MCF 10A (cell line): ENCODE results near the gene HLA-DPB1. TPM values are rescaled to one million over a fixed set of nuclear protein-coding genes. Genes with fewer than 3 reads are reported as not detected.

Experiments
- BruUV-seq: library from RNA; stranded (reverse); fragments of 400-500 nt; replicated peaks from 2 replicates; lab custom pipeline; 2021; lab: Mats Ljungman, UMichigan
- CTCF ChIA-PET: fragments of 300-600 bp; sonication (Branson Sonifier 250); formaldehyde crosslinking; extraction: SDS; loops from one replicate; lab custom pipeline; 2021; ENCODE audit warnings: antibody characterized with exemption, inconsistent platforms; lab: Yijun Ruan, JAX
- POLR2A ChIA-PET: fragments of 300-600, 350-650 bp; sonication (Branson Sonifier 250); formaldehyde crosslinking; extraction: SDS; loops from one replicate; lab custom pipeline; 2020; ENCODE audit warnings: antibody characterized with exemption, inconsistent platforms; lab: Yijun Ruan, JAX
- DNase-seq: peaks from one replicate; pipeline ENCODE4 v3.0.0-alpha.2; 2018; ENCODE audit not compliant: unreplicated experiment
- H3K27ac Mint-ChIP-seq: one replicate; pipeline ENCODE4 v1.8.0; 2022; ENCODE audit warnings: mild to moderate bottlenecking, low read depth, mixed read lengths; ENCODE audit not compliant: unreplicated experiment
- H3K27me3 Mint-ChIP-seq: one replicate; pipeline ENCODE4 v1.8.0; 2022; ENCODE audit warnings: mixed read lengths; ENCODE audit not compliant: insufficient read depth, unreplicated experiment
- H3K36me3 Mint-ChIP-seq: one replicate; pipeline ENCODE4 v1.8.0; 2022; ENCODE audit warnings: mild to moderate bottlenecking, moderate library complexity, mixed read lengths; ENCODE audit not compliant: insufficient read depth, unreplicated experiment
- H3K4me1 Mint-ChIP-seq: one replicate; pipeline ENCODE4 v1.8.0; 2022; ENCODE audit warnings: mixed read lengths; ENCODE audit not compliant: insufficient read depth, unreplicated experiment
- H3K4me3 Mint-ChIP-seq: one replicate; pipeline ENCODE4 v1.8.0; 2022; ENCODE audit warnings: mild to moderate bottlenecking, moderate library complexity, mixed read lengths; ENCODE audit not compliant: unreplicated experiment
- H3K9me3 Mint-ChIP-seq: one replicate; pipeline ENCODE4 v1.8.0; 2022; ENCODE audit warnings: mixed read lengths; ENCODE audit not compliant: unreplicated experiment
- intact Hi-C: fragments of 100-400 bp; cut with micrococcal nuclease; formaldehyde crosslinking; loops from 2 replicates; pipeline ENCODE4 v1.14.1; 2022
- total RNA-seq: library from RNA; stranded (reverse); gene quantifications from 2 replicates; pipeline ENCODE4 v1.2.3, GENCODE V29; 2022
- TF ChIP-seq, protein P1 (sequence below): fragments of 200-600 bp; IDR thresholded peaks from one replicate; pipeline ENCODE4 v1.8.0; 2022; ENCODE audit warnings: antibody characterized with exemption, mild to moderate bottlenecking; ENCODE audit not compliant: unreplicated experiment

HLA-DPB1 gene
- total RNA-seq, 1 experiment from 2014 or later: not detected

- intact Hi-C loops: no loop called here
- H3K4me1 Mint-ChIP-seq: no peaks in the 10 kb centered on the region
- H3K36me3 Mint-ChIP-seq: no peaks in the 10 kb centered on the region
- BruUV-seq: no TSS peak
- DNase-seq: no peak
- POLR2A ChIA-PET: no interaction called here
- H3K27me3 Mint-ChIP-seq: peaks cover 94% of the 10 kb centered on the region
- no peak overlapping the region for H3K4me3 Mint-ChIP-seq
- CTCF ChIA-PET: interaction anchor here (1.8 kb wide), 1 partner anchor 11 kb away, joined by 3 read pairs; no protein-coding TSS in a partner anchor
- no peak overlapping the region for H3K27ac Mint-ChIP-seq
- no peaks in the 10 kb centered on the region for H3K9me3 Mint-ChIP-seq
- TF ChIP-seq, protein P1, sequence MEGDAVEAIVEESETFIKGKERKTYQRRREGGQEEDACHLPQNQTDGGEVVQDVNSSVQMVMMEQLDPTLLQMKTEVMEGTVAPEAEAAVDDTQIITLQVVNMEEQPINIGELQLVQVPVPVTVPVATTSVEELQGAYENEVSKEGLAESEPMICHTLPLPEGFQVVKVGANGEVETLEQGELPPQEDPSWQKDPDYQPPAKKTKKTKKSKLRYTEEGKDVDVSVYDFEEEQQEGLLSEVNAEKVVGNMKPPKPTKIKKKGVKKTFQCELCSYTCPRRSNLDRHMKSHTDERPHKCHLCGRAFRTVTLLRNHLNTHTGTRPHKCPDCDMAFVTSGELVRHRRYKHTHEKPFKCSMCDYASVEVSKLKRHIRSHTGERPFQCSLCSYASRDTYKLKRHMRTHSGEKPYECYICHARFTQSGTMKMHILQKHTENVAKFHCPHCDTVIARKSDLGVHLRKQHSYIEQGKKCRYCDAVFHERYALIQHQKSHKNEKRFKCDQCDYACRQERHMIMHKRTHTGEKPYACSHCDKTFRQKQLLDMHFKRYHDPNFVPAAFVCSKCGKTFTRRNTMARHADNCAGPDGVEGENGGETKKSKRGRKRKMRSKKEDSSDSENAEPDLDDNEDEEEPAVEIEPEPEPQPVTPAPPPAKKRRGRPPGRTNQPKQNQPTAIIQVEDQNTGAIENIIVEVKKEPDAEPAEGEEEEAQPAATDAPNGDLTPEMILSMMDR: no peak
These were observed 3.8 kb downstream of the HLA-DPB1 start for GRCh38 chr6:33079580-33079979.

DNA sequence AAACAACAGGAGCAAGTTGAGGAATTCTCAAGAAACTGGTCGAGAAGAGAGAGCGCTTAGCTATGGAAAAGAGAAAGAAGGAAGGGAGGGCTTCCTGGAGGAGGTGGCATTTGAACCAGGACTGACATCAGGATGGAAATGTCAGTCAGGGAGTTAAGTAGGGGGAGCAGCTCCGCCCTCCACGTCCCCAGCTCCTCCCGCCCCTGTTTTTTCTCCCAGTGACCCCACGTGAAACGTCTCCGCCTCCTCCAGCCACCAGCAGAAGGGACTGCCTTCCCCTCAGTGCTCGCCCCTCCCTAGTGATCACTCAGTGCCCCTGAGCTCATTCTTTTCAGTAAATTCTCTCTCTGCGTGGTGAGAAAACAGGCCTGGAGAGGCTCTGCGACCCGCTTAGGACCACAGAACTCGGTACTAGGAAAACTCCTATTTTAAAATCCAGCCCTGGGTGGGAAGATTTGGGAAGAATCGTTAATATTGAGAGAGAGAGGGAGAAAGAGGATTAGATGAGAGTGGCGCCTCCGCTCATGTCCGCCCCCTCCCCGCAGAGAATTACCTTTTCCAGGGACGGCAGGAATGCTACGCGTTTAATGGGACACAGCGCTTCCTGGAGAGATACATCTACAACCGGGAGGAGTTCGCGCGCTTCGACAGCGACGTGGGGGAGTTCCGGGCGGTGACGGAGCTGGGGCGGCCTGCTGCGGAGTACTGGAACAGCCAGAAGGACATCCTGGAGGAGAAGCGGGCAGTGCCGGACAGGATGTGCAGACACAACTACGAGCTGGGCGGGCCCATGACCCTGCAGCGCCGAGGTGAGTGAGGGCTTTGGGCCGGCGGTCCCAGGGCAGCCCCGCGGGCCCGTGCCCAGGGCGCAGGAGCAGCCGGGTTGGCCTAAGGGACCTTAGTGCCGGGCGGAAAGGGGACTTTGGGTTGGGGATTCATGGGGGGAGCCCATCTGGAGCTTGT, 4.6 kb downstream of the HLA-DPB1 start:
- CTCF ChIA-PET: interaction anchor here (1.8 kb wide), 1 partner anchor 12 kb away, joined by 3 read pairs; no protein-coding TSS in a partner anchor
- no peaks in the 10 kb centered on the region for H3K36me3 Mint-ChIP-seq
- no peaks in the 10 kb centered on the region for H3K4me1 Mint-ChIP-seq
- POLR2A ChIA-PET: no interaction called here
- BruUV-seq: no TSS peak
- TF ChIP-seq, protein P1: no peak
- H3K27ac Mint-ChIP-seq: no peak overlapping the region
- no peaks in the 10 kb centered on the region for H3K9me3 Mint-ChIP-seq
- intact Hi-C loops: no loop called here
- no peak for DNase-seq
- no peak overlapping the region for H3K4me3 Mint-ChIP-seq
- H3K27me3 Mint-ChIP-seq: peaks cover 94% of the 10 kb centered on the region

DNA sequence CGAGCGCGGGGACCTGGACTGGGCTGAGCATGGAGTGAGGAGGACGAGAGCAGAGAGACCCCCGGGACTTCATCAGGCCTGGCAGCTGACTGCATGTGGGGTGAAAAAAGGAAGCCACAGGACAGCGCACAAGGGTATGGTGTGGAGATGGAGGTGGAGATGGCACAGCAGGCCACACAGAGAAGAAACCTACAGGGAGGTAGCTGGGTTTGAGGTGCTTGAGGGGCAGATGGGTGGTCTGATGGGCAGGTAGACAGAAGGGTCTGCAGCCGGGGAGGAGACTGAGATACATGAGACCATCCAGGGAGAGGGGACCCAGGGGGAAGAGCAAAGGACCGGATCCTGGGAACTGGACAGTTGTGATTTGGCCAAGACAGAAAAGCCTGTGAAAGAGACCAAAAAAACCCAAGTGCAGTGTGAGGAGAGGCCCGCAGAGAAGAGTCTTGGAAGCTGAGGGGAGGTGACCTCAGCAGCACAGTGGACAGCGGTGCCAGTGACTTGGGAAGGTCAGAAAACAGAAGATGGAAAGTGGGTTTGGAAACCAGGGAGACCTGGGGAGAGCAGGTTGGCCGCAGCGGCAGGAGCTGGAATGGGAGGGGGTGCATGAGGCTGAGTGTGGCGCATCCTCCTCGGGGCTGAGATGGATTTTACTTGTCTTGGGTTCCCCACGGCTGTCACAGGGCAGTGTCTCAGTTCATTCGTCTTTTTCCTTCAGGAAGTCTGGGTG, 5.5 kb downstream of the HLA-DPB1 start:
- POLR2A ChIA-PET: no interaction called here
- no TSS peak for BruUV-seq
- CTCF ChIA-PET: interaction anchor here (0.7 to 1.8 kb wide), 3 partner anchors 12 to 94 kb away, joined by 3 read pairs; no protein-coding TSS in a partner anchor
- no peak overlapping the region for H3K4me3 Mint-ChIP-seq
- H3K9me3 Mint-ChIP-seq: no peaks in the 10 kb centered on the region
- H3K27me3 Mint-ChIP-seq: peaks cover 95% of the 10 kb centered on the region
- H3K4me1 Mint-ChIP-seq: no peaks in the 10 kb centered on the region
- no peak overlapping the region for H3K27ac Mint-ChIP-seq
- TF ChIP-seq, protein P1: no peak
- no peak for DNase-seq
- intact Hi-C loops: no loop called here
- no peaks in the 10 kb centered on the region for H3K36me3 Mint-ChIP-seq

GRCh38 chr6:33082702-33083101, 6.9 kb downstream of the HLA-DPB1 start:
- Mint-ChIP-seq H3K27me3 (peaks cover 100% of the 10 kb centered on the region), H3K9me3 (no peaks in the 10 kb centered on the region), H3K4me3 (no peak overlapping the region), H3K36me3 (no peaks in the 10 kb centered on the region), H3K27ac (no peak overlapping the region), H3K4me1 (no peaks in the 10 kb centered on the region)
- intact Hi-C loops: loop anchor here (1.0 kb wide), 1 partner anchor 68 kb away; no protein-coding TSS in a partner anchor
- TF ChIP-seq, protein P1: peak; percentile 30
- CTCF ChIA-PET: no interaction called here
- DNase-seq: peak; percentile 47
- no TSS peak for BruUV-seq
- POLR2A ChIA-PET: no interaction called here
